ENCODE data around the gene GALT. TPM values are rescaled to one million over a fixed set of nuclear protein-coding genes. Genes with fewer than 3 reads are reported as not detected.

The GALT gene
- total and polyA plus RNA-seq, 2 of the 13 experiments (the other 11 are each of a cell fraction or from before 2014, with no cell fraction given) = 40.4 to 46.3 TPM

DNA sequence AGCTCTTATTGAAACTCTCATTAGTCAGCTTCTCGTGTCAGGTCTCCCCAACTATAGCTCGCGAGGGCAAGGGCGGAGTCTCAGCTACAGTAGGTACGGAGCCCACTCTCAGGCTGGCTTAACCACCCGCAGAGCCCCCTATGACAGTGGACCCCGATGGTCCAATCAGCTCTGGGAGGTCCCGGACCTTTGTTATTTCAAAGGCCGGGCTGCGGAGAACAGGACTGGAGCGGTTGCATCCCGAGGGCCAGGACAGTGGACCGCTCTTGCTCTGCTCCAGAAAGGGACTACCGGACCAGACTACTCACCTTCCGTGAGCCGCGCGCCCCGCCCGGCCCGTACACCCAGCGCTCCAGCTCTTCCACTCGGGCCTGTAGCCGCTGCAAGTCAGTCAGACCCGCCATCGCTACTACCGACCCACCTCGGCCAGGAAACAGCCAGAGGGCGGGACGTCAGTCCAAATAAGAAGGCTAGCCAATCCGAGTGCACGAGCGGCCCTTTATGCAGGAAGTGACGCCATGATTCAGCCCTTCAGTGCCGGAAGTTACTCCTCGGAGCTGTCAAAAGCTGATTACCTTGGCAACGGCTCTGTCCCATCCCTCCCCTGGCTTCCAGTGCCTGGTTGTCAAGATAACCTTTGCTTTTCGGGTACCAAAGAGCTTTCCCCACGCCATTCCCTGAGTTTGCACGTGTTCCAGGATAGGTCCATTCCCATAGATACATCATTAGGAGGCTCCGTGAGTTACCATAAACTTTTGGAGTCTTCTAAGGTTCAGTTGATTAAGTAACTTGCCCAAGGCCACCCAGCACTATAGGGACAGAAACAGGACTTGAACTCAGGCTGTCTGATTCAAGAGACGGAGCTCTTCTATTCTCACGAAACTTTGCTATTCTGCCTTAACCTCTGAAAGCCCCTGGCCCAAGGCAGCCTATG is 26.1 kb upstream of the GALT start, which contains the start of gene DCTN3 (continued):
- TF ChIP-seq, protein P1, sequence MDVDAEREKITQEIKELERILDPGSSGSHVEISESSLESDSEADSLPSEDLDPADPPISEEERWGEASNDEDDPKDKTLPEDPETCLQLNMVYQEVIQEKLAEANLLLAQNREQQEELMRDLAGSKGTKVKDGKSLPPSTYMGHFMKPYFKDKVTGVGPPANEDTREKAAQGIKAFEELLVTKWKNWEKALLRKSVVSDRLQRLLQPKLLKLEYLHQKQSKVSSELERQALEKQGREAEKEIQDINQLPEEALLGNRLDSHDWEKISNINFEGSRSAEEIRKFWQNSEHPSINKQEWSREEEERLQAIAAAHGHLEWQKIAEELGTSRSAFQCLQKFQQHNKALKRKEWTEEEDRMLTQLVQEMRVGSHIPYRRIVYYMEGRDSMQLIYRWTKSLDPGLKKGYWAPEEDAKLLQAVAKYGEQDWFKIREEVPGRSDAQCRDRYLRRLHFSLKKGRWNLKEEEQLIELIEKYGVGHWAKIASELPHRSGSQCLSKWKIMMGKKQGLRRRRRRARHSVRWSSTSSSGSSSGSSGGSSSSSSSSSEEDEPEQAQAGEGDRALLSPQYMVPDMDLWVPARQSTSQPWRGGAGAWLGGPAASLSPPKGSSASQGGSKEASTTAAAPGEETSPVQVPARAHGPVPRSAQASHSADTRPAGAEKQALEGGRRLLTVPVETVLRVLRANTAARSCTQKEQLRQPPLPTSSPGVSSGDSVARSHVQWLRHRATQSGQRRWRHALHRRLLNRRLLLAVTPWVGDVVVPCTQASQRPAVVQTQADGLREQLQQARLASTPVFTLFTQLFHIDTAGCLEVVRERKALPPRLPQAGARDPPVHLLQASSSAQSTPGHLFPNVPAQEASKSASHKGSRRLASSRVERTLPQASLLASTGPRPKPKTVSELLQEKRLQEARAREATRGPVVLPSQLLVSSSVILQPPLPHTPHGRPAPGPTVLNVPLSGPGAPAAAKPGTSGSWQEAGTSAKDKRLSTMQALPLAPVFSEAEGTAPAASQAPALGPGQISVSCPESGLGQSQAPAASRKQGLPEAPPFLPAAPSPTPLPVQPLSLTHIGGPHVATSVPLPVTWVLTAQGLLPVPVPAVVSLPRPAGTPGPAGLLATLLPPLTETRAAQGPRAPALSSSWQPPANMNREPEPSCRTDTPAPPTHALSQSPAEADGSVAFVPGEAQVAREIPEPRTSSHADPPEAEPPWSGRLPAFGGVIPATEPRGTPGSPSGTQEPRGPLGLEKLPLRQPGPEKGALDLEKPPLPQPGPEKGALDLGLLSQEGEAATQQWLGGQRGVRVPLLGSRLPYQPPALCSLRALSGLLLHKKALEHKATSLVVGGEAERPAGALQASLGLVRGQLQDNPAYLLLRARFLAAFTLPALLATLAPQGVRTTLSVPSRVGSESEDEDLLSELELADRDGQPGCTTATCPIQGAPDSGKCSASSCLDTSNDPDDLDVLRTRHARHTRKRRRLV (CRISPR knock-in tag; IDR thresholded peaks at IDR 0.05) = peak; percentile 43; the same call in 1 of the 2 replicates
- TF ChIP-seq ZNF572 (CRISPR knock-in tag; IDR thresholded peaks at IDR 0.05) = 0 out of 2 replicates have a peak, but pooled peaks have one; percentile 61
- TF ChIP-seq ZFP37 (CRISPR knock-in tag; IDR thresholded peaks at IDR 0.05; ENCODE audit: borderline replicate concordance) = no peak
- TF ChIP-seq ZNF660 (CRISPR knock-in tag; IDR thresholded peaks at IDR 0.05; ENCODE audit: borderline replicate concordance, low read depth) = no peak
- no peak for TF ChIP-seq TOE1 (CRISPR knock-in tag; IDR thresholded peaks at IDR 0.05)
- no peak for TF ChIP-seq EP300 (IDR thresholded peaks at IDR 0.05; ENCODE audit: low read depth in 2 of 2, low read length in 2 of 2)
- TF ChIP-seq EP300 (CRISPR knock-in tag; IDR thresholded peaks at IDR 0.05; ENCODE audit: borderline replicate concordance) = no peak
- TF ChIP-seq ZNF484 (CRISPR knock-in tag; IDR thresholded peaks at IDR 0.05; ENCODE audit: borderline replicate concordance, low read depth) = no peak
- TF ChIP-seq GFI1 (CRISPR knock-in tag; IDR thresholded peaks at IDR 0.05; ENCODE audit: borderline replicate concordance) = no peak
- no peak for TF ChIP-seq FOSL1 (CRISPR knock-in tag; IDR thresholded peaks at IDR 0.05; ENCODE audit: borderline replicate concordance)
- peak; percentile 21 for TF ChIP-seq ASH2L (IDR thresholded peaks at IDR 0.05; ENCODE audit: insufficient read length, low read depth, low read length)
- TF ChIP-seq ZNF160 (CRISPR knock-in tag; IDR thresholded peaks at IDR 0.05) = no peak
- TF ChIP-seq CBX1 (IDR thresholded peaks at IDR 0.05; ENCODE audit: low read depth) = no peak
- TF ChIP-seq BHLHE40 (IDR thresholded peaks at IDR 0.05; ENCODE audit: low read length) = no peak
- TF ChIP-seq, protein P2, sequence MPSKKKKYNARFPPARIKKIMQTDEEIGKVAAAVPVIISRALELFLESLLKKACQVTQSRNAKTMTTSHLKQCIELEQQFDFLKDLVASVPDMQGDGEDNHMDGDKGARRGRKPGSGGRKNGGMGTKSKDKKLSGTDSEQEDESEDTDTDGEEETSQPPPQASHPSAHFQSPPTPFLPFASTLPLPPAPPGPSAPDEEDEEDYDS (CRISPR knock-in tag; IDR thresholded peaks at IDR 0.05) = no peak
- TF ChIP-seq, protein P3, sequence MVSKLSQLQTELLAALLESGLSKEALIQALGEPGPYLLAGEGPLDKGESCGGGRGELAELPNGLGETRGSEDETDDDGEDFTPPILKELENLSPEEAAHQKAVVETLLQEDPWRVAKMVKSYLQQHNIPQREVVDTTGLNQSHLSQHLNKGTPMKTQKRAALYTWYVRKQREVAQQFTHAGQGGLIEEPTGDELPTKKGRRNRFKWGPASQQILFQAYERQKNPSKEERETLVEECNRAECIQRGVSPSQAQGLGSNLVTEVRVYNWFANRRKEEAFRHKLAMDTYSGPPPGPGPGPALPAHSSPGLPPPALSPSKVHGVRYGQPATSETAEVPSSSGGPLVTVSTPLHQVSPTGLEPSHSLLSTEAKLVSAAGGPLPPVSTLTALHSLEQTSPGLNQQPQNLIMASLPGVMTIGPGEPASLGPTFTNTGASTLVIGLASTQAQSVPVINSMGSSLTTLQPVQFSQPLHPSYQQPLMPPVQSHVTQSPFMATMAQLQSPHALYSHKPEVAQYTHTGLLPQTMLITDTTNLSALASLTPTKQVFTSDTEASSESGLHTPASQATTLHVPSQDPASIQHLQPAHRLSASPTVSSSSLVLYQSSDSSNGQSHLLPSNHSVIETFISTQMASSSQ (IDR thresholded peaks at IDR 0.05; ENCODE audit: low read depth) = no peak
- TF ChIP-seq, protein P3 (CRISPR knock-in tag; IDR thresholded peaks at IDR 0.05; ENCODE audit: borderline replicate concordance) = no peak
- no peak for TF ChIP-seq ZNF326 (CRISPR knock-in tag; IDR thresholded peaks at IDR 0.05; ENCODE audit: borderline replicate concordance)

Measured in HepG2 (cell line).